Neural cell (in vitro differentiated cells): ENCODE results near the gene OPRM1.

Experiments used
- POLR2AphosphoS5 ChIP-seq: IDR thresholded peaks from 2 replicates; pipeline ENCODE4 v1.6.1; 2012
- TF ChIP-seq, protein P1 (sequence below): fragments of 450-650 bp; IDR thresholded peaks from 2 replicates; pipeline ENCODE4 v1.5.1; 2014; ENCODE audit warnings: antibody characterized with exemption, mild to moderate bottlenecking, moderate library complexity; ENCODE audit not compliant: poor library complexity, severe bottlenecking

DNA sequence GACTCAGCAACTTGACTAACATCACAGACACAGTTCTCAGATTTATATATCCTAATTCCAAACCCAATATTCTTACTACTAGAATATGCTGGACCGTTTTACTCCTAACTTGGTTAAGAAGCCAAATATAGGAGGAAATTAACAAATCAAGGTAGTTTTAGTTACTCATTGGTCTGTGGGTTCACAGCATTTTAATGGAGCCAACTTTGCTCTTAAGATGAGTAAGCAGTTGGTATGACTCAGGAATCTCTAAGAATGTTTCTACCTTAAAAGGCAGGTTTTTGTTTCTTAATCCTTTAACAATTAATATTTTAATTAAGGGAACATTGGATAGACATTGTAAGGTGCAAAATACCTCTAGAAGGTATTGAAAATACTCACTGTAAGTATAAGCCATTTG is 31.6 kb downstream of the OPRM1 start:
- TF ChIP-seq, protein P1, sequence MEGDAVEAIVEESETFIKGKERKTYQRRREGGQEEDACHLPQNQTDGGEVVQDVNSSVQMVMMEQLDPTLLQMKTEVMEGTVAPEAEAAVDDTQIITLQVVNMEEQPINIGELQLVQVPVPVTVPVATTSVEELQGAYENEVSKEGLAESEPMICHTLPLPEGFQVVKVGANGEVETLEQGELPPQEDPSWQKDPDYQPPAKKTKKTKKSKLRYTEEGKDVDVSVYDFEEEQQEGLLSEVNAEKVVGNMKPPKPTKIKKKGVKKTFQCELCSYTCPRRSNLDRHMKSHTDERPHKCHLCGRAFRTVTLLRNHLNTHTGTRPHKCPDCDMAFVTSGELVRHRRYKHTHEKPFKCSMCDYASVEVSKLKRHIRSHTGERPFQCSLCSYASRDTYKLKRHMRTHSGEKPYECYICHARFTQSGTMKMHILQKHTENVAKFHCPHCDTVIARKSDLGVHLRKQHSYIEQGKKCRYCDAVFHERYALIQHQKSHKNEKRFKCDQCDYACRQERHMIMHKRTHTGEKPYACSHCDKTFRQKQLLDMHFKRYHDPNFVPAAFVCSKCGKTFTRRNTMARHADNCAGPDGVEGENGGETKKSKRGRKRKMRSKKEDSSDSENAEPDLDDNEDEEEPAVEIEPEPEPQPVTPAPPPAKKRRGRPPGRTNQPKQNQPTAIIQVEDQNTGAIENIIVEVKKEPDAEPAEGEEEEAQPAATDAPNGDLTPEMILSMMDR: no peak
- TF ChIP-seq POLR2AphosphoS5: no peak
